GM12878 (cell line): ENCODE data around the gene INSRR. TPM values are rescaled to one million over a fixed set of nuclear protein-coding genes. Genes with fewer than 3 reads are reported as not detected.

Source experiments
- ATAC-seq: fragments of 200-7000 bp; cut with Tn5 transposase; 3 replicates; pipeline ENCODE4 v1.9.1; 2020; ENCODE audit warnings: mild to moderate bottlenecking, moderate library complexity
- BruUV-seq: library from RNA; stranded (reverse); fragments of 400-500 nt; replicated peaks from 2 replicates; lab custom pipeline; 2021; lab: Mats Ljungman, UMichigan
- CTCF ChIA-PET: fragments of 300-600 bp; sonication (Branson Sonifier 250); formaldehyde crosslinking; extraction: SDS; loops from one replicate; lab custom pipeline; 2021; ENCODE audit warnings: inconsistent platforms; lab: Yijun Ruan, JAX
- POLR2A ChIA-PET: fragments of 350-600 bp; formaldehyde crosslinking; extraction: SDS; loops from one replicate; lab custom pipeline; 2021; ENCODE audit warnings: inconsistent platforms; lab: Charles Lee
- RAD21 ChIA-PET: fragments of 300-600 bp; sonication (Branson Sonifier 250); formaldehyde crosslinking; loops from one replicate; lab custom pipeline; 2023; ENCODE audit warnings: antibody characterized with exemption; ENCODE audit not compliant: unreplicated experiment; lab: Charles Lee
- SMC1A ChIA-PET: fragments of 300-600 bp; sonication (Branson Sonifier 250); formaldehyde crosslinking; loops from one replicate; lab custom pipeline; 2023; ENCODE audit not compliant: unreplicated experiment, uncharacterized antibody; lab: Charles Lee
- DNase-seq: peaks from one replicate; pipeline ENCODE4 v3.0.0-alpha.2; 2011; ENCODE audit warnings: low read depth, low spot score
- FAIRE-seq: peaks from 3 replicates; lab custom pipeline; 2011; peaks lifted over from hg19 to GRCh38; lab: Jason Lieb, UNC
- H2AFZ ChIP-seq: 2 replicates; pipeline ENCODE4 v1.6.0; 2011; ENCODE audit warnings: low read depth, low read length, control low read depth; ENCODE audit not compliant: control insufficient read depth
- H3K27ac ChIP-seq: 2 replicates; pipeline ENCODE4 v1.5.1; 2011; ENCODE audit warnings: control low read depth; ENCODE audit not compliant: control insufficient read depth, insufficient read depth
- H3K27me3 ChIP-seq, 2 experiments: replicated peaks in 1 of 2; 2 replicates each; pipeline versions ENCODE4 v1.6.0 to v1.6.1; 2011; ENCODE audit warnings: low read length in 1 of 2; ENCODE audit not compliant: control insufficient read depth in 2 of 2, insufficient read depth in 2 of 2
- H3K36me3 ChIP-seq, 2 experiments: 2 replicates each; pipeline ENCODE4 v1.5.1; 2011; ENCODE audit warnings: low read length in 1 of 2; ENCODE audit not compliant: control insufficient read depth in 2 of 2, insufficient read depth in 2 of 2
- H3K4me1 ChIP-seq: 2 replicates; pipeline ENCODE4 v1.6.1; 2011; ENCODE audit warnings: mild to moderate bottlenecking, low read length, moderate library complexity, mixed read lengths; ENCODE audit not compliant: control insufficient read depth, insufficient read depth
- H3K4me2 ChIP-seq: 2 replicates; pipeline ENCODE4 v1.6.0; 2011; ENCODE audit warnings: control low read depth; ENCODE audit not compliant: control insufficient read depth, insufficient read depth
- H3K4me3 ChIP-seq: fragments of 200-600 bp; sonication (generic); 2 replicates; pipeline ENCODE4 v1.5.1; 2016
- H3K79me2 ChIP-seq: 2 replicates; pipeline ENCODE4 v1.6.0; 2011; ENCODE audit warnings: low read length; ENCODE audit not compliant: control insufficient read depth, insufficient read depth
- H3K9ac ChIP-seq: 2 replicates; pipeline ENCODE4 v1.8.0; 2011; ENCODE audit warnings: low read length, control low read depth, mixed read lengths; ENCODE audit not compliant: control insufficient read depth, insufficient read depth
- H3K9me3 ChIP-seq: replicated peaks from 3 replicates; pipeline ENCODE4 v1.5.1; 2011; ENCODE audit warnings: mild to moderate bottlenecking, low read length; ENCODE audit not compliant: control insufficient read depth, insufficient read depth
- H4K20me1 ChIP-seq: 2 replicates; pipeline ENCODE4 v1.6.0; 2011; ENCODE audit not compliant: control insufficient read depth, insufficient read depth
- CEBPZ ChIP-seq: fragments of 150-350 bp; IDR thresholded peaks from 2 replicates; pipeline ENCODE4 v1.6.1; 2016; ENCODE audit warnings: low read depth, low read length
- RFX5 ChIP-seq: IDR thresholded peaks from 2 replicates; pipeline ENCODE4 v1.6.1; 2011; ENCODE audit warnings: low read depth, low read length, improper control_type of control experiment
- SMAD1 ChIP-seq: fragments of 450-650 bp; IDR thresholded peaks from 2 replicates; pipeline ENCODE4 v1.6.1; 2018; ENCODE audit warnings: mild to moderate bottlenecking, low read depth; ENCODE audit not compliant: partially characterized antibody
- SUPT20H ChIP-seq: IDR thresholded peaks from 2 replicates; pipeline ENCODE4 v1.6.1; 2011; ENCODE audit warnings: low read depth, mild to moderate bottlenecking, low read length, moderate library complexity, borderline replicate concordance; ENCODE audit not compliant: control insufficient read depth
- TARDBP ChIP-seq: IDR thresholded peaks from 2 replicates; pipeline ENCODE4 v1.6.1; 2016; ENCODE audit warnings: borderline replicate concordance
- TCF7 ChIP-seq: IDR thresholded peaks from 2 replicates; pipeline ENCODE4 v1.6.1; 2014; ENCODE audit warnings: antibody characterized with exemption, borderline replicate concordance
- ZBTB4 ChIP-seq: fragments of 450-650 bp; formaldehyde crosslinking; IDR thresholded peaks from 2 replicates; pipeline ENCODE4 v1.4.0; 2022; ENCODE audit warnings: mild to moderate bottlenecking, moderate library complexity
- WGBS: methylation state at CpG from one replicate; pipeline ENCODE4 v1.1.6; 2016; ENCODE audit warnings: low lambda C conversion rate; ENCODE audit not compliant: insufficient replicate concordance, insufficient coverage; ENCODE audit errors: missing lambda C conversion rate; 5-methylcytosine and 5-hydroxymethylcytosine counted together
- in situ Hi-C: fragments of 300-500 bp; cut with MboI; formaldehyde crosslinking; loops from 9 replicates; pipeline ENCODE4 v1.14.3; 2018; ENCODE audit warnings: mixed read lengths
- intact Hi-C: fragments of 100-400 bp; cut with micrococcal nuclease; formaldehyde crosslinking; loops from one replicate; pipeline ENCODE4 v1.14.2; 2022; ENCODE audit not compliant: unreplicated experiment
- polyA plus RNA-seq, 11 experiments: library from polyadenylated mRNA; depleted of rRNA in 4 of 11; unstranded in 6 of 11; stranded (reverse) in 5 of 11; fragments of >200 nt; fragmentation: Nextera tagmentation in 4 of 11; fragmentation: Illumina TruSeq in 1 of 11; extraction: Ambion mirVana in 4 of 11; extraction: Trizol in 1 of 11; gene quantifications; 1 replicate in 1 of 11; 2 replicates in 10 of 11; pipeline versions ENCODE4 v1.2.1 to v1.2.3, GENCODE V29; 2011 to 2016; ENCODE audit warnings: inconsistent platforms in 2 of 11, missing spikeins in 2 of 11, low read depth in 1 of 11
- total RNA-seq, 4 experiments: library from RNA; depleted of rRNA in 3 of 4; stranded (reverse); fragments of >200 nt in 3 of 4; fragmentation: Illumina TruSeq in 1 of 4; extraction: Trizol in 1 of 4; gene quantifications; 2 replicates each; pipeline versions ENCODE4 v1.2.1 to v1.2.3, GENCODE V29; 2013 to 2021

Gene INSRR
- total and polyA plus RNA-seq, 10 of the 15 experiments (the other 5 are each of a cell fraction or from before 2014, with no cell fraction given) = 0.01 TPM; not detected in 9

- intact Hi-C loops = no loop called here
- no peak for ATAC-seq
These were observed 43.5 kb downstream of the INSRR start for GRCh38 chr1:156815307-156815826.

GRCh38 chr1:156814571-156815260 is 44.2 kb downstream of the INSRR start:
- BruUV-seq = no TSS peak
- H3K4me1 ChIP-seq = peaks cover 20% of the 10 kb centered on the region
- H3K9me3 ChIP-seq = no peaks in the 10 kb centered on the region
- intact Hi-C loops (no loop called here), in situ Hi-C loops (no loop called here)
- H4K20me1 ChIP-seq = no peaks in the 10 kb centered on the region
- H3K9ac ChIP-seq = no peak overlapping the region
- FAIRE-seq = no peak
- 0 out of 2 replicates have a peak overlapping the region, but pooled peaks have one; percentile 59 for H3K4me3 ChIP-seq
- no peaks in the 10 kb centered on the region for H3K27me3 ChIP-seq
- SMC1A ChIA-PET = interaction anchor here (1.1 kb wide), 2 partner anchors 89 kb away, joined by 3 read pairs; no protein-coding TSS in a partner anchor
- POLR2A ChIA-PET = interaction anchor here (0.8 kb wide), 1 partner anchor 11 kb away, joined by 3 read pairs; no protein-coding TSS in a partner anchor
- ATAC-seq = no peak
- H3K4me2 ChIP-seq = peak overlapping the region; percentile 88; the same call in 1 of the 2 replicates
- CTCF ChIA-PET = interaction anchor here (0.7 to 8.5 kb wide), 15 partner anchors 11 to 237 kb away, joined by 3 to 60 read pairs (median 6); partner anchors contain the start of genes INSRR, METTL25B and NTRK1
- no peak overlapping the region for H2AFZ ChIP-seq
- no peaks in the 10 kb centered on the region; a peak in 1 of 4 replicates for H3K36me3 ChIP-seq
- RAD21 ChIA-PET = interaction anchor here (1.0 to 1.7 kb wide), 3 partner anchors 22 to 88 kb away, joined by 6 to 8 read pairs (median 7); no protein-coding TSS in a partner anchor
- H3K27ac ChIP-seq = no peak overlapping the region
- WGBS = 92% methylated on average over 7 of the region's 7 CpGs
- H3K79me2 ChIP-seq = no peaks in the 10 kb centered on the region
- no peak for DNase-seq
- TF ChIP-seq CEBPZ = no peak
- no peak for TF ChIP-seq RFX5
- TF ChIP-seq ZBTB4 (CRISPR knock-in tag) = no peak

More at GRCh38 chr1:156815307-156815826, 43.5 kb downstream of the INSRR start:
- Histone ChIP-seq H3K79me2 (no peaks in the 10 kb centered on the region), H3K27ac (no peak overlapping the region), H2AFZ (no peak overlapping the region), H3K9ac (no peak overlapping the region), H3K4me1 (peaks cover 20% of the 10 kb centered on the region), H3K4me3 (no peak overlapping the region), H3K36me3 (no peaks in the 10 kb centered on the region; a peak in 1 of 4 replicates), H3K27me3 (no peaks in the 10 kb centered on the region), H3K9me3 (no peaks in the 10 kb centered on the region), H3K4me2 (peak overlapping the region; percentile 82; the same call in 1 of the 2 replicates), H4K20me1 (no peaks in the 10 kb centered on the region)
- CTCF ChIA-PET = interaction anchor here (2.2 to 6.1 kb wide), 4 partner anchors 22 to 89 kb away, joined by 12 to 52 read pairs (median 22); partner anchors contain the start of genes INSRR and NTRK1
- FAIRE-seq = no peak
- no TSS peak for BruUV-seq
- in situ Hi-C loops = no loop called here
- TF ChIP-seq TARDBP (no peak), RFX5 (no peak), SMAD1 (no peak), TCF7 (no peak), SUPT20H (no peak)
- SMC1A ChIA-PET = interaction anchor here (1.1 to 3.3 kb wide), 2 partner anchors 22 to 89 kb away, joined by 3 to 20 read pairs; no protein-coding TSS in a partner anchor
- WGBS = 76% methylated on average over 5 of the region's 5 CpGs
- POLR2A ChIA-PET = interaction anchor here (1.3 kb wide), 1 partner anchor 13 kb away, joined by 4 read pairs; no protein-coding TSS in a partner anchor
- DNase-seq = no peak
- RAD21 ChIA-PET = interaction anchor here (1.1 to 1.7 kb wide), 2 partner anchors 8 to 89 kb away, joined by 3 to 6 read pairs; no protein-coding TSS in a partner anchor
